DND-41 (cell line): ENCODE data around the gene GPR137.
A peak's percentile ranks its signal among the peaks of the same experiment; 100 is the strongest.

Experiments used
- EZH2 ChIP-seq: IDR thresholded peaks from 3 replicates; pipeline ENCODE4 v1.6.1; 2012; ENCODE audit warnings: borderline replicate concordance, low read depth, mild to moderate bottlenecking, moderate library complexity, low read length, inconsistent platforms; ENCODE audit not compliant: severe bottlenecking
- TF ChIP-seq, protein P1 (sequence below): IDR thresholded peaks from 2 replicates; pipeline ENCODE4 v1.5.1; 2012; ENCODE audit warnings: borderline replicate concordance, low read length, moderate library complexity, mild to moderate bottlenecking; ENCODE audit not compliant: poor library complexity, severe bottlenecking; ENCODE audit errors: extremely low read depth

DNA sequence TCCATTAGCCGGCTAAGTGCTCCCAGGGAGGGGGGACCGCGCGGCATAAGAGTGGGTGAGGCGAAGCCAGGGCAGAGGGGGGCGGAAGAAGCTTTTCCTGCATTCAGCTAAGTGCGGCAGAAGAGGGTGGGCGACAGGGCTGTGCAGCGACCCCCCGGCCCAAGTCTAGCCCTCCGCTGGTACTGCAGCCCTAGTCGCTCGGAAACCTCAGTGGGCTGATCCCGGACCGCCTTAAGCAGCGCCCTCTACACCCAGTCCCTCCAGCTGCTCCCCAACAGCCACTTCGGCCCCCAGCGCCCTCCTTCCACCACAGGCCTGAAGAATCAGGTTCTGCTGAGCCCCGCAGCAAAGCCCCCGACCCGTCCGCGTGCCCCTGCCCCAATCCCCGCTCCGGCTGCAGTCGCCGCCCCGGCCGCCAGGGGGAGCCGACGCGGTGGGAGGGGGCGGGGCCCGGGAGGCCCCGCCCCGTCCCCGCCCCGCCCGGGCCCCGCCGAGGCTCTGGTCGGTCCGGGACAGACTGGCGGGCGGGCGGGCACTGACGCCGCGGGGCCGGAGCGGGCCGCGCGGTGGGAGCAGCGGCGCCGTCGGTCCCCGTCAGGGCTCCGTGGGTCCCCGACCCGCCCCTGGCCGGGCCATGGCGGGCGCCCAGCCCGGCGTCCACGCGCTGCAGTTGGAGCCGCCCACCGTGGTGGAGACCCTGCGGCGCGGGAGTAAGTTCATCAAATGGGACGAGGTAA lies 34.5 kb upstream of the GPR137 start, which contains the start of gene PLCB3:
- TF ChIP-seq, protein P1, sequence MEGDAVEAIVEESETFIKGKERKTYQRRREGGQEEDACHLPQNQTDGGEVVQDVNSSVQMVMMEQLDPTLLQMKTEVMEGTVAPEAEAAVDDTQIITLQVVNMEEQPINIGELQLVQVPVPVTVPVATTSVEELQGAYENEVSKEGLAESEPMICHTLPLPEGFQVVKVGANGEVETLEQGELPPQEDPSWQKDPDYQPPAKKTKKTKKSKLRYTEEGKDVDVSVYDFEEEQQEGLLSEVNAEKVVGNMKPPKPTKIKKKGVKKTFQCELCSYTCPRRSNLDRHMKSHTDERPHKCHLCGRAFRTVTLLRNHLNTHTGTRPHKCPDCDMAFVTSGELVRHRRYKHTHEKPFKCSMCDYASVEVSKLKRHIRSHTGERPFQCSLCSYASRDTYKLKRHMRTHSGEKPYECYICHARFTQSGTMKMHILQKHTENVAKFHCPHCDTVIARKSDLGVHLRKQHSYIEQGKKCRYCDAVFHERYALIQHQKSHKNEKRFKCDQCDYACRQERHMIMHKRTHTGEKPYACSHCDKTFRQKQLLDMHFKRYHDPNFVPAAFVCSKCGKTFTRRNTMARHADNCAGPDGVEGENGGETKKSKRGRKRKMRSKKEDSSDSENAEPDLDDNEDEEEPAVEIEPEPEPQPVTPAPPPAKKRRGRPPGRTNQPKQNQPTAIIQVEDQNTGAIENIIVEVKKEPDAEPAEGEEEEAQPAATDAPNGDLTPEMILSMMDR, result peak; percentile 76
- TF ChIP-seq EZH2, result no peak
